Calu3 (cell line): ENCODE measurements around the gene SPATA45. TPM values are rescaled to one million over a fixed set of nuclear protein-coding genes. Genes with fewer than 3 reads are reported as not detected.
A peak's percentile ranks its signal among the peaks of the same experiment; 100 is the strongest.

ENCODE experiments used
- BruUV-seq: library from RNA; stranded (reverse); fragments of 400-500 nt; replicated peaks from 2 replicates; lab custom pipeline; 2021; lab: Mats Ljungman, UMichigan
- CTCF ChIA-PET: fragments of 300-600 bp; sonication (Branson Sonifier 250); formaldehyde crosslinking; loops from one replicate; lab custom pipeline; 2022; ENCODE audit warnings: antibody characterized with exemption; lab: Charles Lee
- DNase-seq: peaks from one replicate; pipeline ENCODE4 v3.0.0; 2022
- H3K27ac Mint-ChIP-seq: one replicate; pipeline ENCODE4 v1.8.0; 2022; ENCODE audit warnings: mixed read lengths; ENCODE audit not compliant: unreplicated experiment
- H3K27me3 Mint-ChIP-seq: one replicate; pipeline ENCODE4 v1.8.0; 2022; ENCODE audit warnings: mixed read lengths; ENCODE audit not compliant: unreplicated experiment
- H3K36me3 Mint-ChIP-seq: one replicate; pipeline ENCODE4 v1.8.0; 2022; ENCODE audit warnings: mild to moderate bottlenecking, moderate library complexity, mixed read lengths; ENCODE audit not compliant: insufficient read depth, unreplicated experiment
- H3K4me1 Mint-ChIP-seq: one replicate; pipeline ENCODE4 v1.8.0; 2022; ENCODE audit warnings: mild to moderate bottlenecking, low read depth, mixed read lengths; ENCODE audit not compliant: unreplicated experiment
- H3K4me3 Mint-ChIP-seq: one replicate; pipeline ENCODE4 v1.8.0; 2022; ENCODE audit warnings: mild to moderate bottlenecking, low read depth, moderate library complexity, mixed read lengths; ENCODE audit not compliant: unreplicated experiment
- H3K9me3 Mint-ChIP-seq: one replicate; pipeline ENCODE4 v1.8.0; 2022; ENCODE audit warnings: low read depth, mixed read lengths; ENCODE audit not compliant: unreplicated experiment
- CTCF ChIP-seq: fragments of 200-600 bp; IDR thresholded peaks from one replicate; pipeline ENCODE4 v1.8.0; 2022; ENCODE audit warnings: antibody characterized with exemption; ENCODE audit not compliant: unreplicated experiment
- intact Hi-C: fragments of 100-400 bp; cut with micrococcal nuclease; formaldehyde crosslinking; loops from one replicate; pipeline ENCODE4 v1.10.0; 2022; ENCODE audit not compliant: unreplicated experiment
- total RNA-seq: library from RNA; stranded (reverse); gene quantifications from 2 replicates; pipeline ENCODE4 v1.2.3, GENCODE V29; 2022

The SPATA45 gene
- total RNA-seq, 1 experiment from 2014 or later, result 0.80 TPM

- intact Hi-C loops, result loop anchor here (2.0 kb wide), 1 partner anchor 64 kb away; no protein-coding TSS in a partner anchor
- Mint-ChIP-seq H3K9me3 (no peaks in the 10 kb centered on the region), H3K4me3 (peak overlapping the region; percentile 76), H3K27ac (peak overlapping the region; percentile 58), H3K27me3 (no peaks in the 10 kb centered on the region), H3K36me3 (peaks cover 26% of the 10 kb centered on the region), H3K4me1 (peaks cover 32% of the 10 kb centered on the region)
- CTCF ChIA-PET, result interaction anchor here (0.7 kb wide), 1 partner anchor 142 kb away, joined by 4 read pairs; no protein-coding TSS in a partner anchor
- BruUV-seq, result no TSS peak
- DNase-seq, result no peak
- TF ChIP-seq CTCF, result no peak
These were observed 55.0 kb downstream of the SPATA45 start for GRCh38 chr1:212792396-212792908.

- CTCF ChIA-PET, result interaction anchor here (0.7 to 1.6 kb wide), 3 partner anchors 42 to 142 kb away, joined by 4 to 5 read pairs (median 4); partner anchors contain the start of gene FLVCR1
- H3K36me3 Mint-ChIP-seq, result peaks cover 26% of the 10 kb centered on the region
- peak; percentile 98 for DNase-seq
- peaks cover 32% of the 10 kb centered on the region for H3K4me1 Mint-ChIP-seq
- TF ChIP-seq CTCF, result no peak
- peak within 1 kb of the TSS; percentile 58 for H3K27ac Mint-ChIP-seq
- H3K27me3 Mint-ChIP-seq, result no peaks in the 10 kb centered on the region
- no peaks in the 10 kb centered on the region for H3K9me3 Mint-ChIP-seq
- peak within 1 kb of the TSS; percentile 76 for H3K4me3 Mint-ChIP-seq
- intact Hi-C loops, result loop anchor here (2.0 kb wide), 1 partner anchor 65 kb away; no protein-coding TSS in a partner anchor
- TSS peak; percentile 87 for BruUV-seq
These were observed 55.6 kb downstream of the SPATA45 start, which contains the start of the genes NSL1 and TATDN3 for GRCh38 chr1:212791676-212792395. Gene NSL1 (minus strand): TSS chr1:212791777. CDS start chr1:212791763, 14 bp downstream. Gene TATDN3 (plus strand): TSS chr1:212791894. CDS start chr1:212791922, 28 bp downstream.

GRCh38 chr1:212791261-212791675, 56.2 kb downstream of the SPATA45 start:
- TF ChIP-seq CTCF, result no peak
- Mint-ChIP-seq H3K27me3 (no peaks in the 10 kb centered on the region), H3K36me3 (peaks cover 26% of the 10 kb centered on the region), H3K9me3 (no peaks in the 10 kb centered on the region), H3K4me3 (peak overlapping the region; percentile 76), H3K27ac (peak overlapping the region; percentile 58), H3K4me1 (peaks cover 32% of the 10 kb centered on the region)
- BruUV-seq, result TSS peak; percentile 87
- intact Hi-C loops, result no loop called here
- DNase-seq, result no peak
- CTCF ChIA-PET, result interaction anchor here (1.6 kb wide), 2 partner anchors 41 to 67 kb away, joined by 4 to 5 read pairs; partner anchors contain the start of gene FLVCR1

DNA sequence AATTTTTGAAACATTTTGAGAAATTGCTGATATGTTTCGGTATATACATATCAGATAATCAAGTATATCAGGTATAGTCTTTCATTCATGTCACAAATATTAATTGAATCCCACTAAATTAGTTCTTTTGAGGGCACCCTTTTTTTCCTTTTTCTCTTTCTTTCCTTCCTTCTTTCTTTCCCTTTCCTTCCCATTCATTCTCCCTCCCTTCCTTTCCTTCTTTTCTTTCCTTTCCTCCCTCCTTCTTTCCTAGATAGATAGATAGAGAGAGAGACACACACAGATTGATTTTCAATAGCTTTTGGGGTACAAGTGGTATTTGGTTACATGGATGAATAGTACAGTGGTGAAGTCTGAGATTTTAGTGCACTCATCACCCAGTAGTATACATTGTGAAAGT, 61.6 kb downstream of the SPATA45 start:
- peaks cover 13% of the 10 kb centered on the region for H3K4me1 Mint-ChIP-seq
- H3K27me3 Mint-ChIP-seq, result no peaks in the 10 kb centered on the region
- no peak for DNase-seq
- peaks cover 24% of the 10 kb centered on the region for H3K36me3 Mint-ChIP-seq
- intact Hi-C loops, result no loop called here
- BruUV-seq, result no TSS peak
- no peak overlapping the region for H3K4me3 Mint-ChIP-seq
- no peak for TF ChIP-seq CTCF
- CTCF ChIA-PET, result interaction anchor here (0.7 kb wide), 1 partner anchor 165 kb away, joined by 3 read pairs; no protein-coding TSS in a partner anchor
- no peaks in the 10 kb centered on the region for H3K9me3 Mint-ChIP-seq
- no peak overlapping the region for H3K27ac Mint-ChIP-seq
